Thyroid gland (tissue), 4 donors: Measurements from ENCODE around the gene TSPAN16. TPM values are rescaled to one million over a fixed set of nuclear protein-coding genes. Genes with fewer than 3 reads are reported as not detected.

ENCODE experiments used
- DNase-seq, 2 donors: peaks; one replicate each; pipeline ENCODE4 v3.0.0-alpha.2; 2019
- H3K27ac ChIP-seq, 3 donors: fragments of 200-600 bp; sonication (generic); 1 replicate in 2 of 3; 2 replicates in 1 of 3; pipeline ENCODE4 v1.5.1; 2016 to 2019; ENCODE audit warnings: mild to moderate bottlenecking in 1 of 3, moderate library complexity in 1 of 3
- H3K27me3 ChIP-seq: fragments of 200-600 bp; sonication (generic); one replicate; pipeline ENCODE4 v1.5.1; 2019
- H3K36me3 ChIP-seq, 2 donors: fragments of 200-600 bp; sonication (generic); one replicate each; pipeline ENCODE4 v1.5.1; 2016 to 2019
- H3K4me1 ChIP-seq, 2 donors: fragments of 200-600 bp; sonication (generic); one replicate each; pipeline ENCODE4 v1.5.1; 2017 to 2019
- H3K4me3 ChIP-seq, 3 donors: fragments of 200-600 bp; sonication (generic); replicated peaks in 1 of 3; 1 replicate in 2 of 3; 2 replicates in 1 of 3; pipeline ENCODE4 v1.5.1; 2016; ENCODE audit warnings: mild to moderate bottlenecking in 1 of 3
- H3K9me3 ChIP-seq: fragments of 200-600 bp; sonication (generic); one replicate; pipeline ENCODE4 v1.5.1; 2017
- POLR2A ChIP-seq, 2 donors: fragments of 450-650 bp; IDR thresholded peaks; one replicate each; pipeline ENCODE4 v1.6.1; 2017; ENCODE audit warnings: antibody characterized with exemption in 2 of 2, mild to moderate bottlenecking in 2 of 2, moderate library complexity in 1 of 2
- WGBS, 2 donors: methylation state at CpG; one replicate each; pipeline ENCODE4 v1.1.5; 2017; 5-methylcytosine and 5-hydroxymethylcytosine counted together
- intact Hi-C: fragments of 100-400 bp; cut with DNase I; formaldehyde crosslinking; loops from one replicate; pipeline ENCODE4 v1.15.1; 2023
- total RNA-seq, 4 donors: library from RNA; depleted of rRNA; stranded (reverse); fragments of >200 nt; gene quantifications; one replicate each; pipeline ENCODE4 v1.2.3, GENCODE V29; 2016
- TF ChIP-seq, protein P1 (sequence below), 6 experiments: fragments of 200-600 bp in 3 of 6; fragments of 450-650 bp in 3 of 6; sonication (generic) in 3 of 6; IDR thresholded peaks; one replicate each; pipeline ENCODE4 v1.5.1; 2016 to 2019; ENCODE audit warnings: antibody characterized with exemption in 6 of 6, mild to moderate bottlenecking in 2 of 6, inconsistent platforms in 1 of 6, moderate library complexity in 1 of 6

Gene TSPAN16
- total RNA-seq, 4 donors from 2014 or later: 0.54 TPM; not detected in 3

DNA sequence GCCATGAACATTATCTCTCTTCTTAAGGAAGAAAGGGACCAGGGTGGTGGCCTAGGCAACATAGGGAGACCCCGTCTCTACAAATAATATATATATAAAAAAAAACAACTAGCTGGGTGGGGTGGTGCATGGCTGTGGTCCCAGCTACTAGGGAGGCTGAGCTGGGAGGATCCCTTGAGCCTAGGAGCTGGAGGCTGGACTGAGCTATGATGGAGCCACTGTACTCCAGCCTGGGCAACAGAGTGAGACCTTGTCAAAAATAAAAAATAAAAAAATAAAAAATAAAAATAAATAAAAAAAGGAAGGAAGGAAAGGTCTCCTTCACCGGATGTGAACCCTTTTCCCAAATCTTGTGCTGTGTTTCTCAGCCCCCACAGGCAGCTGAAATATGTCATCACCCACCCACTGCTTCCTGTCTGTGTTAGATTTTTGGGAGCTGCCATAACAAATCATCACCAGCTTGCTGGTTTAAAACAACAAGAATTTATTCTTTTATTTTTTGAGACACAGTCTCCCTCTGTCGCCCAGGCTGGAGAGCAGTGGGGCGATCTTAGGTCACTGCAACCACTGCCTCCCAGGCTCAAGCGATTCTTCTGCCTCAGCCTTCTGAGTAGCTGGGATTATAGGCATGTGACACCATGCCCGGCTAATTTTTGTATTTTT is 9.5 kb upstream of the TSPAN16 start:
- H3K27me3 ChIP-seq: no peaks in the 10 kb centered on the region
- H3K36me3 ChIP-seq: no peaks in the 10 kb centered on the region
- no peak overlapping the region for H3K4me3 ChIP-seq
- H3K9me3 ChIP-seq: no peaks in the 10 kb centered on the region
- DNase-seq: peak in 1 of 2 donors; percentile 37
- TF ChIP-seq POLR2A (IDR thresholded peaks at IDR 0.05): no peak
- TF ChIP-seq, protein P1, sequence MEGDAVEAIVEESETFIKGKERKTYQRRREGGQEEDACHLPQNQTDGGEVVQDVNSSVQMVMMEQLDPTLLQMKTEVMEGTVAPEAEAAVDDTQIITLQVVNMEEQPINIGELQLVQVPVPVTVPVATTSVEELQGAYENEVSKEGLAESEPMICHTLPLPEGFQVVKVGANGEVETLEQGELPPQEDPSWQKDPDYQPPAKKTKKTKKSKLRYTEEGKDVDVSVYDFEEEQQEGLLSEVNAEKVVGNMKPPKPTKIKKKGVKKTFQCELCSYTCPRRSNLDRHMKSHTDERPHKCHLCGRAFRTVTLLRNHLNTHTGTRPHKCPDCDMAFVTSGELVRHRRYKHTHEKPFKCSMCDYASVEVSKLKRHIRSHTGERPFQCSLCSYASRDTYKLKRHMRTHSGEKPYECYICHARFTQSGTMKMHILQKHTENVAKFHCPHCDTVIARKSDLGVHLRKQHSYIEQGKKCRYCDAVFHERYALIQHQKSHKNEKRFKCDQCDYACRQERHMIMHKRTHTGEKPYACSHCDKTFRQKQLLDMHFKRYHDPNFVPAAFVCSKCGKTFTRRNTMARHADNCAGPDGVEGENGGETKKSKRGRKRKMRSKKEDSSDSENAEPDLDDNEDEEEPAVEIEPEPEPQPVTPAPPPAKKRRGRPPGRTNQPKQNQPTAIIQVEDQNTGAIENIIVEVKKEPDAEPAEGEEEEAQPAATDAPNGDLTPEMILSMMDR (IDR thresholded peaks at IDR 0.05): peak in 4 of 6 experiments; percentile 12 to 34 (median 20)
- intact Hi-C loops: no loop called here
- H3K27ac ChIP-seq: peak overlapping the region in 1 of 3 donors; percentile 73
- peaks cover 24 to 25% of the 10 kb centered on the region in 2 donors for H3K4me1 ChIP-seq
- WGBS, 2 donors: 56 to 61% methylated on average over 6 of the region's 6 CpGs

DNA sequence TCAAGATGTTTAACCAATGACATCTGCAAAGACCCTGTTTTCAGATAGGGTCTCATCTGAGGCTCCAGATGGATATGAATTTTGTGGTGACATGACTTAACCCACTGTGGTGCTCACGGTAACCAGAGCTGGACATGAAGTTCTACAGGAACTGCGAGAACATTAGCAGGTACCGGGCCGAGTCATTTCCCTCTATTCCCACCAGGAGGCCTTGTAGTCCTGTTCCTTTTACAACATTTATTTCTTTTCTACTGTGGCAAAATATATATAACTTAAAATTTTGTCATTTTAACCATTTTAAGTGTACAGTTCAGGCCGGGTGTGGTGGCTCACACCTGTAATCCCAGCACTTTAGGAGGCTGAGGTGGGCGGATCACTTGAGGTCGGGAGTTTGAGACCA is 7.6 kb upstream of the TSPAN16 start:
- no peak for TF ChIP-seq POLR2A (IDR thresholded peaks at IDR 0.05)
- TF ChIP-seq, protein P1 (IDR thresholded peaks at IDR 0.05): peak in 4 of 6 experiments; percentile 13 to 42 (median 14)
- DNase-seq: no peak
- intact Hi-C loops: no loop called here
- no peaks in the 10 kb centered on the region for H3K9me3 ChIP-seq
- no peaks in the 10 kb centered on the region for H3K36me3 ChIP-seq
- no peaks in the 10 kb centered on the region for H3K27me3 ChIP-seq
- no peak overlapping the region for H3K27ac ChIP-seq
- H3K4me3 ChIP-seq: no peak overlapping the region
- peaks cover 18% of the 10 kb centered on the region in 2 donors for H3K4me1 ChIP-seq
- WGBS, 2 donors: 91 to 93% methylated on average over 7 of the region's 7 CpGs

DNA sequence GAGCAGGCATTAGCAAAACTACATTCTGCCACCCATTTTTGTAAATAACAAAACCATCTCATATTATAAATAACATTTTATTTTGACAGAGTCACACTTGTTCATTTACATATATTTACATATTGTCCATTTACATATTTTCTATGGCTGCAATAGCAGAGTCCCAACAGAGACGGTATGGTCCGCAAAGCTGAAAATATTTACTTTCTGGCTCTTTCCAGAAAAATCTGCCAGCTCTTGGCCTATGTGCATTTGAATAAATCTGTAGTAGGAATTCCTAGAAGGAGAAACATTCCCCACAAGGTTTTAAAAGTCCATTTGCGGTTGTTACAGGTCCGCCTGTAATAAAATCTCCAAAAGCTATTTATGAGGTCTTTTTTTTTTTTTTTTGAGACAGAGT is 5.7 kb upstream of the TSPAN16 start:
- H3K9me3 ChIP-seq: no peaks in the 10 kb centered on the region
- no peaks in the 10 kb centered on the region for H3K36me3 ChIP-seq
- H3K27ac ChIP-seq: no peak overlapping the region
- intact Hi-C loops: loop anchor here (5.0 to 10.0 kb wide), 2 partner anchors 55 to 297 kb away; partner anchors contain the start of genes CCDC159 and TMEM205
- DNase-seq: no peak
- no peak for TF ChIP-seq POLR2A (IDR thresholded peaks at IDR 0.05)
- TF ChIP-seq, protein P1 (IDR thresholded peaks at IDR 0.05): no peak
- H3K4me1 ChIP-seq: peaks cover under 1 to 4% of the 10 kb centered on the region in 2 donors
- 82 to 96% methylated on average over 4 of the region's 4 CpGs for WGBS, 2 donors
- no peaks in the 10 kb centered on the region for H3K27me3 ChIP-seq
- H3K4me3 ChIP-seq: no peak overlapping the region

DNA sequence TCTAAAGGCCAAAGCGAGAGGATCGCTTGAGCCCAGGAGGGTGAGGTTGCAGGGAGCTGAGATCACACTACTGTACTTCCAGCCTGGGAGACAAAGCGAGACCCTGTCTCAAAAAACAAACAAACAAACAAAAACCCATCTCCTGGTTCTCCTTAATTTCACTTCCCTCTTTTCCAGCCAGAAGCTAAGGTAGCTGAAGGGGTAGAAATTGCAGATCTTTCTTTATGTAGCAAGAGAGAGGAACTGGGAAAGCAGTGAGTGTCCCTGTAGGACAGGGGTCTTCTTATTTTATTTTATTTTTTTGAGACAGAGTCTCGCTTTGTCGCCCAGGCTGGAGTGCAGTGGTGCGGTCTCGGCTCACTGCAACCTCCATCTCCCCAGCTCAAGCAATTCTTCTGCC is 4.5 kb upstream of the TSPAN16 start:
- Histone ChIP-seq H3K4me1 (peaks cover 0 to 7% of the 10 kb centered on the region in 2 donors), H3K9me3 (no peaks in the 10 kb centered on the region), H3K27me3 (no peaks in the 10 kb centered on the region), H3K36me3 (no peaks in the 10 kb centered on the region), H3K27ac (no peak overlapping the region), H3K4me3 (no peak overlapping the region)
- intact Hi-C loops: loop anchor here (5.0 to 10.0 kb wide), 2 partner anchors 53 to 296 kb away; partner anchors contain the start of genes CCDC159 and TMEM205
- DNase-seq: no peak
- 92 to 95% methylated on average over 7 of the region's 7 CpGs for WGBS, 2 donors
- no peak for TF ChIP-seq POLR2A (IDR thresholded peaks at IDR 0.05)
- TF ChIP-seq, protein P1 (IDR thresholded peaks at IDR 0.05): no peak

- DNase-seq: no peak
- WGBS, 2 donors: 78 to 84% methylated on average over 1 of the region's 1 CpG
- TF ChIP-seq, protein P1 (IDR thresholded peaks at IDR 0.05): no peak
- no peak for TF ChIP-seq POLR2A (IDR thresholded peaks at IDR 0.05)
- Histone ChIP-seq H3K9me3 (no peaks in the 10 kb centered on the region), H3K4me1 (peaks cover 0 to 7% of the 10 kb centered on the region in 2 donors), H3K36me3 (no peaks in the 10 kb centered on the region), H3K4me3 (no peak overlapping the region), H3K27ac (no peak overlapping the region), H3K27me3 (no peaks in the 10 kb centered on the region)
- intact Hi-C loops: loop anchor here (5.0 to 10.0 kb wide), 2 partner anchors 53 to 295 kb away; partner anchors contain the start of genes CCDC159 and TMEM205
Measured at GRCh38 chr19:11291991-11292390, 4.0 kb upstream of the TSPAN16 start.
